Measurements from ENCODE around the gene PRH2.
A peak's percentile ranks its signal among the peaks of the same experiment; 100 is the strongest.

Gene PRH2

DNA sequence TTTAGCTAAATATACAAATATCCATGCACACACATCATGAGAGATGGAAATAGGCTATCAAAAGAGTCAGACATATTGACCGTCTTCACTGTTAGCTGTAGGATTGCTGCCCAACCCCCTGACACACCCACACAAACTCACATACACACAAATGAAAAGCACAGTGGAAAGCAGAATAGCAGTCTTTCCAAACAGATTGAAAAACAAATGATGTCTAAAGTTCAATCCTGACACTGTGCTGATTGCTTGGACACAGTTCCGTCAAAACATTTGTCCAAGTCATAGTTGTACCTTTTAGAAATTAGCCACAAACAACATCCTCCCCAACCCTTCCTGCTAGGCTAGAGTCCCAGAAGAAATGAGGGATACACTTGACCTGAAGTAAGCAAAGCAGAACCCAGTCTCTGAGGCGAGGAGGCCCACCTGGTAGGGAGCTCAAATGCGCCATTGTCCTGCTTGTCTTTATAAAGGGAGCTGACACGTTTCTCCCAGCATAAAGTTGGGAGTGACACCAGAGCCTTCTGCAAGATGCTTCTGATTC lies at the start of gene PRH2:
TSS of gene PRH2 (plus strand) at position 491 of the 541 bp plus-strand sequence. CDS start at position 529, 38 bp downstream.
- DNase-seq (ENCODE audit: low read depth in 2 of 2), result no peak

GRCh38 chr12:10884086-10884725 lies 44.8 kb upstream of the PRH2 start, which contains the start of gene PRH1:
Gene PRH1 (minus strand): TSS chr12:10884255. CDS start chr12:10884217, 38 bp downstream.
- no peak for DNase-seq (ENCODE audit: low read depth in 2 of 2)

- no peak for DNase-seq (ENCODE audit: low read depth in 2 of 2)
Measured at GRCh38 chr12:10889226-10889625, 39.8 kb upstream of the PRH2 start.

DNA sequence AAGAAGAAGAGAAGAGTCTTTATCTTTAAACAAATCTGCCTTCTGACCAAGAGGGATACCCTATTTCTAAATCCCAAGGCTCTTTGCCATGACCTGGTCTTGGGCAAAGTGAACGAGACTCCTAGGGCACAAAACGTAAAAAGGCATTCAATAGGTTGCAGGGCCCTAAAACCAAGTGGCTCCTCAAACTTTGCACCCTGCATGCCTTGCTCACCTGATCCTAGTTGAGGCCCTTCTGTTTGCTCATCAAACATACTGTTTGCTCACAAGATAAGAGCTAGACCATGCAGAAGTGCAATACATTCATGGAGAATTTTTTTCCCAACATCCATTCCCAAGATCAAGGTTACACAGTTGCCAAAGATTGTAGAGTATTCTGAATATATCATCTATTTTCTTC lies 37.1 kb upstream of the PRH2 start:
- no peak for DNase-seq (ENCODE audit: low read depth in 2 of 2)

DNA sequence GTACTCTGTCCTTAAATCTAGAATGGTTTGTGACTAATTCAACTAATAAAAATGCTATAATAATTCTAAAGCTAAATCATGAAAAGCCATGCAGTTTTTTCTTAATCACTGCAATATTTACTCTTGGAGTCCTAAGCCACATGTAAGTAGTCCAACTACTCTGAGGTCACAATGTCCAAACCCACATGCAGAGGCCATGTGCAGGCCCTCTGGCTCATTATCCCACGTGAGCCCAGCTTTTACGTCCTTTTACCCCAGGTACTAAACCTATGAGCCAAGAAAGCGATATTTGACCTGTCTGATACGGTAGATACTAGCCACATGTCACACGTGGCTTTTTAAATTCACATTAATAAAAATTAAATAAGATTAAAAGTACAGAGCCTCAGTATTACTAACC lies 32.2 kb upstream of the PRH2 start:
- DNase-seq (ENCODE audit: low read depth in 2 of 2), result no peak

- DNase-seq (ENCODE audit: low read depth in 2 of 2), result no peak
Measured at GRCh38 chr12:10900530-10900929, 28.5 kb upstream of the PRH2 start.

DNA sequence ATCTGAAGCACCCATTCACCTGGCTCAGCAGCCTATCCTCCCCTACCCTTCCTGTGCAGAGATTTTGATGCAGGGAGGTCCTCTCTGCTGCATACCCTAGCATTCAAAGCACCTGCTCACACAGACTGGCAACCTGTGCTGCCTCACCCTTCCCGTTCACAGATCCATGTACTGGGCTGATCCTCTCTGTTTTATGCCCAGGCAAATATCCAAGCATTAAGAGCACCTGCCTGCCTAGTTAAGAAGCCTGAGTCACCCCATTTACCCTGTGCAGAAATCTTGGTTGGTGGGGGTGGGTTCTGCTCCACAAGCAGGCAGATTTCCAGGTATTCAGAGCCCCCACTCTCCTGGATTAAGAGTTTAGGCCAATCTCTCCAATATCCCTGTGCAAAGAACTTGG lies 28.1 kb upstream of the PRH2 start:
- no peak for DNase-seq (ENCODE audit: low read depth in 2 of 2)

GRCh38 chr12:10901427-10901826 lies 27.6 kb upstream of the PRH2 start:
- DNase-seq (ENCODE audit: low read depth in 2 of 2), result no peak

DNA sequence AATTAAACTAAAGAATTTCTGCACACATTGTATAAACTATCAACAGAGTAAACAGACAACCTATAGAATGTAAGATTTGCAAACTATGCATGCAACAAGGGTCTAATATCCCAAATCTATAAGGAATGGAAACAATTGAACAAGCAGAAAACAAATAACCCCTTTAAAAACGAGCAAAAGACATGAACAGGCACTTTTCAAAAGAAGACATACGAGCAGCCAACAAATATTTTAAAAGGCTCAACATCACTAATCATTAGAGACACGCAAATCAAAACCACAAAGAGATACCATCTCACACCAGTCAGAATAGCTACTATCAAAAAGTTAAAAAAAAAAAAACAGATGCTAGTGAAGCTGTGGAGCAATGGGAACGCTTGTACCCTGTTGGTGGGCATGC lies 24.4 kb upstream of the PRH2 start:
- no peak for DNase-seq (ENCODE audit: low read depth in 2 of 2)

GRCh38 chr12:10909462-10909861 lies 19.6 kb upstream of the PRH2 start, which contains the start of gene TAS2R13:
Gene TAS2R13 (minus strand): TSS chr12:10909562. CDS start chr12:10909298, 264 bp downstream.
- DNase-seq (ENCODE audit: low read depth in 2 of 2), result no peak

GRCh38 chr12:10910380-10910779 lies 18.7 kb upstream of the PRH2 start:
- DNase-seq (ENCODE audit: low read depth in 2 of 2), result no peak

DNA sequence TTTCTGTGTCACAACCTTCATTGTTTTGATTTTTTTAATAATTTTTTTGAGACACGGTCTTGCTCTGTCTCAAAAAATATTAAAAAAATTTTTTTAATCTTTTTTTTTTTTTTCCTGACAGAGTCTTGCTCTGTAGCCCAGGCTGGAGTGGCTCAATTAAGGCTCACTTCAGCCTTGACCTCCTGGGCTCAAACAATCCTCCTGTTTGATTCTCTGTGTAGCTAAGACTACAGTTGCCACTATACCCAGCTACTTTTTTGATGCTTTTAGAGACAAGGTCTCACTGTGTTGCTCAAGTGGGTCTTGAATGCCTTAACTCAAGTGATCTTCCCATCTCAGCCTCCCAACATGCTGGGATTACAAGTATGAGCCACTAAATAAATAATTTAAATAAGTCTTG lies 9.2 kb upstream of the PRH2 start:
- no peak for DNase-seq (ENCODE audit: low read depth in 2 of 2)

- DNase-seq (ENCODE audit: low read depth in 2 of 2), result no peak
Measured at GRCh38 chr12:10926269-10926668, 2.8 kb upstream of the PRH2 start.

DNA sequence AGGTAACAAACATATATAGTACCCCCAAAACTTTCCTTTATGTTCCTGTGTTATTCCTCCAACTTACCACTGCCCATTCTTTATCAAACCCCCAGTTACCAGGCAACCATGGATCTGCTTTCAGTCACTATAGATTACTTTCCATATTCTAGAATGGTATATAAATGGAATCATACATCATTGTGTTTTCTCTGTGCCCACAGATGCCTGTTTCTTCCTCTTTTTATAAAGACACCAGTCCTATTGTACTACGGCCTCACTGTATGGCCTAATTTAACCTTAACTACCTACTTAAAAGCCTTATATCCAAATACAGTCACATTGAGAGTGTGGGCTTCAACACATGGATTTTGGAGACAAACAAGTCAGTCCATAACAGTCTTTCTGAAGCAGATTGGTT lies 7.5 kb downstream of the PRH2 start:
- DNase-seq (ENCODE audit: low read depth in 2 of 2), result no peak

GRCh38 chr12:10939163-10939562 lies 10.1 kb downstream of the PRH2 start, which contains the start of gene TAS2R14:
Gene TAS2R14 (minus strand): TSS chr12:10939263. CDS start chr12:10939207, 56 bp downstream.
- DNase-seq (ENCODE audit: low read depth in 2 of 2), result no peak

GRCh38 chr12:10940389-10940788 lies 11.4 kb downstream of the PRH2 start:
- peak; percentile 32 to 37 for DNase-seq (ENCODE audit: low read depth in 2 of 2)

DNA sequence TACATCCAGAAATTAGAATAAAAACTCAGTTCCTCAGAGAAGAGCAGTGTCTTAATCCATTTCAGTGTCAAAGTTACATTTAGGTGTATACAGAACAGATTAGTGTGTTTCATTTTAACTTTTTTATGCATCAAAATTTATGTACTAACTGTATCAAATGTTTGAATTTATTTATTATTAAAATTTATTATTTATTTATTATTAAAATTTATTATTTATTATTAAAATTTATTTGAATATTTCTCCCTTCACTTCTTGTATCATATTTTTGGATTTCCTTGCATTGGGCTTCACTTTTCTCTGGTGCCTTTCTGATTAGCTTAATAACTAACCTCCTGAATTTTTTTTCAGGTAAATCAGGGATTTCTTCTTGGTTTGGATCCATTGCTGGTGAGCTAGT lies 12.3 kb downstream of the PRH2 start:
- no peak for DNase-seq (ENCODE audit: low read depth in 2 of 2)

DNA sequence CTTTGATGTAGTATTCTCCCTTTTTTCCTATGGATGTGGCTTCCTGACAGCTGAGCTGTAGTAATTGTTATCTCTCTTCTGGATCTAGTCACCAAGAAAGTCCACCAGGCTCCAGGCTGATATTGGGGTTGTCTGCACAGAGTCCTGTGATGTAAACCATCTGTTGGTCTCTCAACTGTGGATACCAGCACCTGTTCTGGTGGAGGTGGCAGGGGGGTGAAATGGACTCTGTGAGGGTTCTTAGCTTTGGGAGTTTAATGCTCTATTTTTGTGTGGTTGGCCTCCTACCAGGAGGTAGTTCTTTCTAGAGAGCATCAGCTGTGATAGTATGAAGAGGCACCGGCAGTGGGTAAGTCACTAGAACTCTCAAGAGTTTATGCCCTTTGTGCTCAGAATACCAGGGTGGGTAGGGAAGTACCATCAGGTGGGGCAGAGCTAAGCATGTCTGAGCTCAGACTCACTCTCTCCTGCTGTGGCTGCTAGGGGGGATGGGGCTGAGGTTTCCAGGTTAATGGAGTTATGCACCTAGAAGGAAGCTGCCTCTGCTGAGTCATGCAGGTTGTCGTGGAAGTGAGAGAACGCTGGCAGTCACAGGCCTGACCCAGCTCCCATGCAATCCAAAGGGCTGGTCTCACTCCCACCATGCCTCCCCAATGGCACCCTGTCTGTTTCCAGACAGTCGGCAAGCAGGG lies 13.0 kb downstream of the PRH2 start:
- no peak for DNase-seq (ENCODE audit: low read depth in 2 of 2)

DNA sequence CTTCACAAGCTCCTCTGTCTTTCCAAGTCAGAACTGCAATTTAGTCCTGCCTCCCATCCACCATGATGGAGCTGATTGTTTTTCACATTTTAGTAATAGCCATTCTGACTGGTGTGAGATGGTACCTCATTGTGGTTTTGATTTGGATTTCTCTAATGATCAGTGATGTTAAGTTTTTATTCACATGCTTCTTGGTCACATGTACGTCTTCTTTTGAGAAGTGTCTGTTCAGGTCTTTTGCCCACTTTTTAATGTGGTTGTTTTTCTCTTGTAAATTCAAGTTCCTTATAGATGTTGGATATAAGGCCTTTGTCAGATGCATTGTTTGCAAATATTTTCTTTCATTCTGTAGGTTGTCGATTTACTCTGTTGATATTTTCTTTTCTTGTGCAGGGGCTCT lies 14.1 kb downstream of the PRH2 start:
- no peak for DNase-seq (ENCODE audit: low read depth in 2 of 2)

DNA sequence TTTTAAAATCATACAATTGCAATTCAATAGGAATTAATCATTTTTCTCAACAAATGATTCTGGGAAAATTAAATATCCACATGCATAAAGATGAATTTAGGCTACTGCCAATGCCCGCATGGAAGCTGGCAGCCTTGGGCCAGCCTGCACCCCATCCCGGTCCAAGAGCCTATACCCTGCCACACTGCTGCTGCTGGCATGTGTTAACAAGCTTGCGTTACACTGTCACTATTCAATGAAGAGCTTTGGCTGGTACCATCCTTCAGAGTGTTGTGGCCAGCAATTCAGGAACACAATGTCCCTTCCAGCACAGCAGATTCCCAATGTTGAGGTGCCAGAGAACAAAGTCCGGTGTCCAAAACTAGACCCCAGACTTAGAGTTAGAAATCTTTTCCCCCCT lies 23.6 kb downstream of the PRH2 start:
- DNase-seq (ENCODE audit: low read depth in 2 of 2), result no peak

DNA sequence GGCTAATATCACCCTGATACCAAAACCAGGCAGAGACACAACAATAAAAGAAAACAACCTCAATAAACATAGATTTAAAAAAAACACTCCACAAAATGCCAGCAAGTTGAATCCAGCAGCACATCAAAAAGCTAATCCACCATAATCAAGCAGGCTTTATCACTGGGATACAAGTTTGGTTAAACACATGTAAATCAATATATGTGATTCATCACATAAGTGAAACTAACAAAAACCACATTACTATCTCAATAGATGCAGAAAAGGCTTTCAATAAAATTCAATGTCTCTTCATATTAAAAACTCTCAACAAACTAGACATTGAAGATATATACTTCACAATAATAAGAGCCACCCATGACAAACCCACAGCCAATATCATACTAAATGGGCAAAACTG lies 27.0 kb downstream of the PRH2 start:
- DNase-seq (ENCODE audit: low read depth in 2 of 2), result no peak

DNA sequence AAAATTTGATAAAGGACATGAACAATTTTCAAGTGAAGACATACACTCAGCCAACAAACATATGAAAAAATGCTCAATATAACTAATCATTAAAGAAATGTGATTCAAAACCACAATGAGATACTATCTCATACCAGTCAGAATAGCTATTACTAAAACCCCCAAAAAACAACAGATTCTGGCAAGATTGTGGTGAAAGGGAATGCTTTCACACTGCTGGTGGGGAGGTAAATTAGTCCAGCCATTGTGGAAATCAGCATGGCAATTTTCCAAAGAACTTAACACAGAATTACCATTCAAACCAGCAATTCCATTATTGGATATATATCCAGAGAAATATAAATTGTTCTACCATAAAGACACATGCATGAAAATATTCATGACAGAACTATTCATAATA lies 28.7 kb downstream of the PRH2 start:
- peak; percentile 48 to 59 for DNase-seq (ENCODE audit: low read depth in 2 of 2)

GRCh38 chr12:10959804-10960203 lies 30.8 kb downstream of the PRH2 start:
- DNase-seq (ENCODE audit: low read depth in 2 of 2), result no peak

Data from fibroblast of skin of left quadriceps (primary cell).